ENCODE measurements around the gene CFAP206.

CFAP206 gene

DNA sequence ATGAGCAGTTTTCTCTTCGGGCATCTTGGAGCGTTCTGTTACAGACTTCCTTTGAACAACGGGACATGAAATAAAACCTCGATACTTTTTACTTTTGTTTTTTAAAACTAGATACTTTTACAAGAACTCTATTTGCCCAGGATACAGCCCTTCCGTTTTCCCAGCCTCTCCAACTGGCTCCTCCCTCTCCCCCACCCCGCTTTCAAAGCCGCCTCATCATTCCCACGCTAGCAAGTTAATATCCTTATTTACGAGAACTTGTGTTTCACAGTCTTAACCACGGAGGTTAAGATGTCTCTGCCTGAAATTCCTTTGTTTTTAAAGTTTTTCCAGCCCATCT is 241 bp upstream of the CFAP206 start:
- Histone ChIP-seq H3K36me3 (ENCODE audit: control insufficient read depth, low read length) (no peaks in the 10 kb centered on the region; the same call in 1 of the 2 replicates), H3K27me3 (ENCODE audit: control insufficient read depth, low read length) (no peaks in the 10 kb centered on the region), H3K27ac (ENCODE audit: low read depth, low read length) (peak overlapping the region; percentile 67), H3K9me2 (replicated peaks; ENCODE audit: control insufficient read depth, low read length) (no peaks in the 10 kb centered on the region), H3K79me2 (ENCODE audit: control insufficient read depth, low read length) (no peaks in the 10 kb centered on the region), H3K4me1 (ENCODE audit: control insufficient read depth, low read length) (peaks cover 13% of the 10 kb centered on the region), H3K4me2 (ENCODE audit: low read length) (peak overlapping the region; percentile 95), H4K20me1 (ENCODE audit: control insufficient read depth, insufficient read depth, low read depth, low read length) (no peaks in the 10 kb centered on the region), H3K4me3 (ENCODE audit: low read length) (peak overlapping the region; percentile 99), H3F3A (ENCODE audit: control insufficient read depth, insufficient read depth) (peaks cover 13% of the 10 kb centered on the region), H3K9me3 (ENCODE audit: control insufficient read depth, insufficient read depth, low read length) (no peaks in the 10 kb centered on the region)
- TF ChIP-seq, protein P1, sequence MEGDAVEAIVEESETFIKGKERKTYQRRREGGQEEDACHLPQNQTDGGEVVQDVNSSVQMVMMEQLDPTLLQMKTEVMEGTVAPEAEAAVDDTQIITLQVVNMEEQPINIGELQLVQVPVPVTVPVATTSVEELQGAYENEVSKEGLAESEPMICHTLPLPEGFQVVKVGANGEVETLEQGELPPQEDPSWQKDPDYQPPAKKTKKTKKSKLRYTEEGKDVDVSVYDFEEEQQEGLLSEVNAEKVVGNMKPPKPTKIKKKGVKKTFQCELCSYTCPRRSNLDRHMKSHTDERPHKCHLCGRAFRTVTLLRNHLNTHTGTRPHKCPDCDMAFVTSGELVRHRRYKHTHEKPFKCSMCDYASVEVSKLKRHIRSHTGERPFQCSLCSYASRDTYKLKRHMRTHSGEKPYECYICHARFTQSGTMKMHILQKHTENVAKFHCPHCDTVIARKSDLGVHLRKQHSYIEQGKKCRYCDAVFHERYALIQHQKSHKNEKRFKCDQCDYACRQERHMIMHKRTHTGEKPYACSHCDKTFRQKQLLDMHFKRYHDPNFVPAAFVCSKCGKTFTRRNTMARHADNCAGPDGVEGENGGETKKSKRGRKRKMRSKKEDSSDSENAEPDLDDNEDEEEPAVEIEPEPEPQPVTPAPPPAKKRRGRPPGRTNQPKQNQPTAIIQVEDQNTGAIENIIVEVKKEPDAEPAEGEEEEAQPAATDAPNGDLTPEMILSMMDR (IDR thresholded peaks at IDR 0.05; ENCODE audit: low read depth, low read length, poor library complexity, severe bottlenecking) = no peak
- no peak for TF ChIP-seq EZH2phosphoT487 (IDR thresholded peaks at IDR 0.05; ENCODE audit: borderline replicate concordance, low read length)

DNA sequence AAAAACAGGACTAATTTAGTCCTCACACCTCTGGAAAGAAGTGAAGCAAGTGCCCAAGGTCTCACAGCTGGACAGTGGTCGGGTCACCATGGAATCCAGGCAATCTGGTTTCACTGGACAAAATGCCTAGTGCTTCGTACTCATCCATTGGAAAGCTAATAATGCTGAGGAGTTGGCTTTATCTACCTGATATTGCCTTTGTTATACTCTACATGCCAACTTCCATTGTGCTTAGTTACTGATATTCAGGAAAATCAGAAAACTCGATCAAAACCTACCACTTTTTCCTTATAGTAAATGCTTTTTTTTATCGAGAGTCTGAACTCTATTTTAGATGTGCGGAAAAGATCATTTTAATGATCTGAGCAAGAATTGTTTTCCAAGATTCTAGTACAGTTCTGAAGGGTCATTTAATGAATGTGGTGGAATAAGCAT is 966 bp downstream of the CFAP206 start:
- Histone ChIP-seq H3K27me3 (ENCODE audit: control insufficient read depth, low read length) (no peaks in the 10 kb centered on the region), H3K4me3 (ENCODE audit: low read length) (peak overlapping the region; percentile 99), H4K20me1 (ENCODE audit: control insufficient read depth, insufficient read depth, low read depth, low read length) (no peaks in the 10 kb centered on the region), H3K9me3 (ENCODE audit: control insufficient read depth, insufficient read depth, low read length) (no peaks in the 10 kb centered on the region), H3K79me2 (ENCODE audit: control insufficient read depth, low read length) (no peaks in the 10 kb centered on the region), H3K27ac (ENCODE audit: low read depth, low read length) (peak overlapping the region; percentile 67), H3F3A (ENCODE audit: control insufficient read depth, insufficient read depth) (peaks cover 13% of the 10 kb centered on the region), H3K9me2 (replicated peaks; ENCODE audit: control insufficient read depth, low read length) (no peaks in the 10 kb centered on the region), H3K4me2 (ENCODE audit: low read length) (peak overlapping the region; percentile 95), H3K36me3 (ENCODE audit: control insufficient read depth, low read length) (no peaks in the 10 kb centered on the region; the same call in 1 of the 2 replicates), H3K4me1 (ENCODE audit: control insufficient read depth, low read length) (peaks cover 13% of the 10 kb centered on the region)
- TF ChIP-seq EZH2phosphoT487 (IDR thresholded peaks at IDR 0.05; ENCODE audit: borderline replicate concordance, low read length) = no peak
- TF ChIP-seq, protein P1 (IDR thresholded peaks at IDR 0.05; ENCODE audit: low read depth, low read length, poor library complexity, severe bottlenecking) = no peak

GRCh38 chr6:87419266-87419665 is 11.5 kb downstream of the CFAP206 start:
- Histone ChIP-seq H3K9me2 (replicated peaks; ENCODE audit: control insufficient read depth, low read length) (no peaks in the 10 kb centered on the region), H3K9me3 (ENCODE audit: control insufficient read depth, insufficient read depth, low read length) (no peaks in the 10 kb centered on the region), H3F3A (ENCODE audit: control insufficient read depth, insufficient read depth) (no peaks in the 10 kb centered on the region), H3K27ac (ENCODE audit: low read depth, low read length) (no peak overlapping the region), H3K79me2 (ENCODE audit: control insufficient read depth, low read length) (no peaks in the 10 kb centered on the region), H3K36me3 (ENCODE audit: control insufficient read depth, low read length) (no peaks in the 10 kb centered on the region), H4K20me1 (ENCODE audit: control insufficient read depth, insufficient read depth, low read depth, low read length) (no peaks in the 10 kb centered on the region), H3K4me3 (ENCODE audit: low read length) (no peak overlapping the region), H3K4me1 (ENCODE audit: control insufficient read depth, low read length) (no peaks in the 10 kb centered on the region), H3K4me2 (ENCODE audit: low read length) (no peak overlapping the region), H3K27me3 (ENCODE audit: control insufficient read depth, low read length) (no peaks in the 10 kb centered on the region)
- no peak for TF ChIP-seq EZH2phosphoT487 (IDR thresholded peaks at IDR 0.05; ENCODE audit: borderline replicate concordance, low read length)
- TF ChIP-seq, protein P1 (IDR thresholded peaks at IDR 0.05; ENCODE audit: low read depth, low read length, poor library complexity, severe bottlenecking) = no peak
